ENCODE results near the gene ZNF135. TPM values are rescaled to one million over a fixed set of nuclear protein-coding genes. Genes with fewer than 3 reads are reported as not detected.

The ZNF135 gene
- total and polyA plus RNA-seq, 2 of the 4 experiments (the other 2 are of a cell fraction): 2.4 to 2.7 TPM

GRCh38 chr19:58089846-58090245, 30.8 kb downstream of the ZNF135 start:
- ATAC-seq (ENCODE audit: low read depth) (no peak), DNase-seq (no peak)
- Histone ChIP-seq H3K27me3 (ENCODE audit: control insufficient read depth, insufficient read depth, low read length) (no peaks in the 10 kb centered on the region), H3K18ac (ENCODE audit: low read depth, low read length) (no peak overlapping the region), H3K4me3 (ENCODE audit: insufficient read depth, low read depth, low read length) (no peak overlapping the region), H3K79me1 (ENCODE audit: low read depth in 1 of 2, low read length in 2 of 2) (no peaks in the 10 kb centered on the region), H3K36me3 (ENCODE audit: control insufficient read depth, insufficient read depth, low read length) (peaks cover 29% of the 10 kb centered on the region), H2BK120ac (ENCODE audit: low read depth, low read length) (no peak overlapping the region), H4K5ac (ENCODE audit: low read depth, low read length) (no peak overlapping the region), H2AK9ac (replicated peaks; ENCODE audit: low read depth, low read length, poor library complexity) (no peak overlapping the region), H4K20me1 (ENCODE audit: insufficient read depth, low read length) (no peaks in the 10 kb centered on the region), H2BK5ac (ENCODE audit: low read depth, low read length, poor library complexity, severe bottlenecking) (no peak overlapping the region), H3K4ac (ENCODE audit: low read depth, low read length) (no peak overlapping the region), H3K4me1 (ENCODE audit: control insufficient read depth, insufficient read depth, low read length) (no peaks in the 10 kb centered on the region), H2BK20ac (ENCODE audit: low read depth, low read length) (no peak overlapping the region), H2AK5ac (ENCODE audit: low read depth, low read length) (no peak overlapping the region), H4K8ac (ENCODE audit: low read depth in 2 of 2, low read length in 2 of 2) (no peak overlapping the region), H3K27ac (ENCODE audit: insufficient read depth, low read length) (no peak overlapping the region), H2AFZ (replicated peaks; ENCODE audit: low read length, poor library complexity) (no peak overlapping the region), H3K14ac (replicated peaks; ENCODE audit: low read depth, low read length) (no peak overlapping the region), H3K56ac (ENCODE audit: extremely low read depth, insufficient read depth, low read length) (no peak overlapping the region), H3K23ac (ENCODE audit: low read depth, low read length) (no peak overlapping the region), H2BK15ac (ENCODE audit: low read depth, low read length) (no peak overlapping the region), H3K4me2 (ENCODE audit: low read depth, low read length) (no peak overlapping the region), H4K91ac (ENCODE audit: insufficient read depth, low read depth, low read length) (no peak overlapping the region), H3K9me1 (ENCODE audit: insufficient read depth, low read length) (no peaks in the 10 kb centered on the region), H3K9me3 (ENCODE audit: control insufficient read depth, insufficient read depth, low read length) (peaks cover 77% of the 10 kb centered on the region), H3K9ac (ENCODE audit: low read depth, low read length) (no peak overlapping the region)
- TF ChIP-seq MXI1 (IDR thresholded peaks at IDR 0.05; ENCODE audit: borderline replicate concordance, low read depth, low read length): no peak
- TF ChIP-seq POLR2A (IDR thresholded peaks at IDR 0.05; ENCODE audit: low read depth, low read length): no peak
- no peak for TF ChIP-seq RCOR1 (IDR thresholded peaks at IDR 0.05; ENCODE audit: insufficient replicate concordance, low read length)
- no peak for TF ChIP-seq SMC3 (IDR thresholded peaks at IDR 0.05; ENCODE audit: low read depth, low read length)
- TF ChIP-seq CEBPB (IDR thresholded peaks at IDR 0.05; ENCODE audit: low read depth, low read length): no peak
- TF ChIP-seq MAFK (IDR thresholded peaks at IDR 0.05; ENCODE audit: low read depth, low read length): no peak
- no peak for TF ChIP-seq BHLHE40 (IDR thresholded peaks at IDR 0.05; ENCODE audit: low read depth, low read length)
- TF ChIP-seq NFE2L2 (IDR thresholded peaks at IDR 0.05; ENCODE audit: low read depth, low read length): no peak
- no peak for TF ChIP-seq MAZ (IDR thresholded peaks at IDR 0.05; ENCODE audit: borderline replicate concordance, low read depth, low read length)
- ChIA-PET POLR2A (ENCODE audit: unreplicated experiment) (no interaction called here), CTCF (no interaction called here)
- intact Hi-C loops (cut with micrococcal nuclease) (no loop called here), dilution Hi-C loops (cut with HindIII; ENCODE audit: low sequenced_read_pairs, unreplicated experiment) (no loop called here), in situ Hi-C loops (cut with MboI; ENCODE audit: low sequenced_read_pairs) (no loop called here)
- BruUV-seq (replicated peaks): no TSS peak
- WGBS, 2 experiments (ENCODE audit: extremely low coverage in 2 of 2, insufficient read length in 1 of 2): 94% methylated on average over 14 of the region's 16 CpGs; no CpG with 5 or more reads in 1 of the 2 experiments
